GM12875 (cell line): Measurements from ENCODE around the gene PMFBP1.

Experiments
- H3K4me3 ChIP-seq: one replicate; pipeline ENCODE4 v1.5.1; 2011; ENCODE audit warnings: low read depth, low read length, control low read depth
- TF ChIP-seq, protein P1 (sequence below): IDR thresholded peaks from 2 replicates; pipeline ENCODE4 v1.5.1; 2011; ENCODE audit warnings: low read depth, mild to moderate bottlenecking, control low read depth, inconsistent platforms, low read length, moderate library complexity, borderline replicate concordance; ENCODE audit not compliant: insufficient read depth

The PMFBP1 gene

DNA sequence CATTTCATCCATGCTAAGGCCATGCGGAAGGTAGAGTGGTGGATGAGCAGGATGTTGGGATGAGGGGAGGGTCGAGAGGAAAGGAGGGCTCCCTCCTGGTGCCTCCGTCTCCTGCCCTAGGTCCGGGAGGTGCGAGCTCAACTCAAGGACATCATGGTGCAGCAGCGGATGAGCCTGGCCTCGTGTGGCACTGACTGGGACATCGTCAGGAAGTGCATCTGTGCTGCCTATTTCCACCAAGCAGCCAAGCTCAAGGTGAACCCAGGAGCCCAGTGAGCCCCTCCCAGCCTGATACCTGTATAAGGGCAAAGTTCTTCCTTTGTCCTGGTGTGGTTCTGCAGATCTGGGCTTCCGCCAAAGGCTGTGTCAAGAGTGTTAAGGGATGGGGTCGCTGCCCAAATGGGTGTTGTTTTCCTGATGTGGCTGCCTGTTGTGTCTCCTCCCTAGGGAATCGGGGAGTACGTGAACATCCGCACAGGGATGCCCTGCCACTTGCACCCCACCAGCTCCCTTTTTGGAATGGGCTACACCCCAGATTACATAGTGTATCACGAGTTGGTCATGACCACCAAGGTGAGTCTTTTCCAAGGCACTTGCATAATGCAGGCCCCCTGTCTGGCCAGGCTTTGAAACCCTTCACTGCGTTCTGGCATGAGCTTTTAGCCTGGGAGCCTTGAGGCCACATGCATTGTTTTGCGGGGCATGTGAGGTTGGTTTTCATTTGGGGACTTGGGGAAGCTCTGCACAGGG is 63.4 kb downstream of the PMFBP1 start:
- TF ChIP-seq, protein P1, sequence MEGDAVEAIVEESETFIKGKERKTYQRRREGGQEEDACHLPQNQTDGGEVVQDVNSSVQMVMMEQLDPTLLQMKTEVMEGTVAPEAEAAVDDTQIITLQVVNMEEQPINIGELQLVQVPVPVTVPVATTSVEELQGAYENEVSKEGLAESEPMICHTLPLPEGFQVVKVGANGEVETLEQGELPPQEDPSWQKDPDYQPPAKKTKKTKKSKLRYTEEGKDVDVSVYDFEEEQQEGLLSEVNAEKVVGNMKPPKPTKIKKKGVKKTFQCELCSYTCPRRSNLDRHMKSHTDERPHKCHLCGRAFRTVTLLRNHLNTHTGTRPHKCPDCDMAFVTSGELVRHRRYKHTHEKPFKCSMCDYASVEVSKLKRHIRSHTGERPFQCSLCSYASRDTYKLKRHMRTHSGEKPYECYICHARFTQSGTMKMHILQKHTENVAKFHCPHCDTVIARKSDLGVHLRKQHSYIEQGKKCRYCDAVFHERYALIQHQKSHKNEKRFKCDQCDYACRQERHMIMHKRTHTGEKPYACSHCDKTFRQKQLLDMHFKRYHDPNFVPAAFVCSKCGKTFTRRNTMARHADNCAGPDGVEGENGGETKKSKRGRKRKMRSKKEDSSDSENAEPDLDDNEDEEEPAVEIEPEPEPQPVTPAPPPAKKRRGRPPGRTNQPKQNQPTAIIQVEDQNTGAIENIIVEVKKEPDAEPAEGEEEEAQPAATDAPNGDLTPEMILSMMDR = no peak
- H3K4me3 ChIP-seq = no peak overlapping the region

DNA sequence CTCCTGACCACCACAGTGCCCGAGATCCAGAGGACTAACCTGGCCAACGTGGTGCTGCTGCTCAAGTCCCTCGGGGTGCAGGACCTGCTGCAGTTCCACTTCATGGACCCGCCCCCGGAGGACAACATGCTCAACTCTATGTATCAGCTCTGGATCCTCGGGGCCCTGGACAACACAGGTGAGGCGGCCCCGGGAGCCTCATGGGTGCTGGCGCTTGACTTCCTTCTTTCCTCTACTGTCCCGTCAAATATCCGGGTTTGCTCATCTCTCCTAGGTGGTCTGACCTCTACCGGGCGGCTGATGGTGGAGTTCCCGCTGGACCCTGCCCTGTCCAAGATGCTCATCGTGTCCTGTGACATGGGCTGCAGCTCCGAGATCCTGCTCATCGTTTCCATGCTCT is 64.6 kb downstream of the PMFBP1 start:
- no peak overlapping the region for H3K4me3 ChIP-seq
- TF ChIP-seq, protein P1 = no peak

DNA sequence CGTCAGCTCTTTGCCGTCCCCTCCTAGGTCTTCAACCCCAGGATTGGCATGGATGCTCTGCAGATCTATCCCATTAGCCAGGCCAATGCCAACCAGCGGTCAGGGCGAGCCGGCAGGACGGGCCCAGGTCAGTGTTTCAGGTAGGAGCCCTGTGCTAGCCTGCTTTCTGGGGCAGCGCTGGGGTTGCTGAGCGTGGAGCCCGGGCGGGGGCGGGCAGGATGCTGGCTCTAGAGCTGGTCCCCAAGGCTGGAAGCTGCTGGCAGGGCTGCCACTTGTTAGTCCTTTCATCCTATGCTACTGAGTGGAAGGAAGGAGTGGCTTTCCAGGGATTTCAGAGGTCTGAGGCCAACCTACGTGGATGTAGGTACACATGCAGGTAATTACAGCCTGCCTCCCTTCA is 66.0 kb downstream of the PMFBP1 start:
- H3K4me3 ChIP-seq = no peak overlapping the region
- TF ChIP-seq, protein P1 = no peak

DNA sequence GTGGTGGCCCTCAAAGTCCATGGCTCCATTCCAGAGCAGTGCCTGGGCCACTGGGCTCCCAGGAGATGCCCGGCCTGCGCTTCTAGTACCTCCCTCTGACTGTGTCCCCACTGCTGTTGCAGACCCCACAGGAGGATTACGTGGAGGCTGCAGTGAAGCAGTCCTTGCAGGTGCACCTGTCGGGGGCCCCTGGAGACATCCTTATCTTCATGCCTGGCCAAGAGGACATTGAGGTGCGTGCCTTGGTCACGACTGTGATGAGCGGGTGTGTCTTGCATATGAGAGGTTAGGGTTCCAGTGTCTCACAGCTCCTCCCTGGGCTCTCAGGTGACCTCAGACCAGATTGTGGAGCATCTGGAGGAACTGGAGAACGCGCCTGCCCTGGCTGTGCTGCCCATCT is 67.0 kb downstream of the PMFBP1 start:
- no peak overlapping the region for H3K4me3 ChIP-seq

DNA sequence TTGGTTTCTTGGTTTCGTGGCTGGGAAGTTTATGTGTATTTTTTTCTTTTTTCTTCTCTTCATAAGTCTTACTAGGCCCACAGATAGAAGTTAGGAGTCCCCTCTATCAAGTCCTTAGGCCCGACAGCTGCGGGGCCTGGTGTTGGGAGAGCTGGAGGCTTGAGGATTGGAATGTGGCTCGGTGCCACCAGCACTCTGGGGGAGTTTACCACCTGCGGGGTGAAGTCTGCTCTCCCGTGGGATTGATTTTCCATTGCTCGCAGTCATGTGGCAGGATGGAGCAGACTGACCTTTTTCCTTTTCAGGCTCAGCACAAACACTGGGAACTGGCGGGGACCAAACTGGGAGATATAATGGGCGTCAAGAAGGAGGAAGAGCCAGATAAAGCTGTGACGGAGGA is 70.8 kb downstream of the PMFBP1 start:
- TF ChIP-seq, protein P1 = no peak
- H3K4me3 ChIP-seq = no peak overlapping the region

More for the DNA sequence above, 67.0 kb downstream of the PMFBP1 start:
- TF ChIP-seq, protein P1 = no peak

DNA sequence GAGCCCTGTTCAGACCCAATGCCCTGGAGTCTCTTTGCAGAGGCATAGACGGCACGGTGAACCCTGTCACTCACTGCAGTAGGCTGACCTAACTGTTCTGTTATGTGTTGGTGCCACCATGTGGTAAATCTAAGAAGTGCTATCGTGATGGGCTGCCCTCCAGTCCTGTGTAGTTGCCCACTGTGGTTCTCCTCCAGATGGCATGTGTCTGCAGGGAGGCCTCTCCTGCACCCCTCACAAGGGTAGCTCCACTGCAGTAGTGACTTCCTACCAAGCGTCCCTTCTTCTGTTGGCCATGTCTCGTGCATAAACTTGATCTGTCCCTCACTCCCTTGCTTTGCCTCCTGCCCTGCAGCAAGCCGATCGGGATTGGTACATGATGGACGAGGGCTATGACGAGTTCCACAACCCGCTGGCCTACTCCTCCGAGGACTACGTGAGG is 72.6 kb downstream of the PMFBP1 start:
- H3K4me3 ChIP-seq = no peak overlapping the region
- TF ChIP-seq, protein P1 = peak; percentile 62; the same call in 1 of the 2 replicates

DNA sequence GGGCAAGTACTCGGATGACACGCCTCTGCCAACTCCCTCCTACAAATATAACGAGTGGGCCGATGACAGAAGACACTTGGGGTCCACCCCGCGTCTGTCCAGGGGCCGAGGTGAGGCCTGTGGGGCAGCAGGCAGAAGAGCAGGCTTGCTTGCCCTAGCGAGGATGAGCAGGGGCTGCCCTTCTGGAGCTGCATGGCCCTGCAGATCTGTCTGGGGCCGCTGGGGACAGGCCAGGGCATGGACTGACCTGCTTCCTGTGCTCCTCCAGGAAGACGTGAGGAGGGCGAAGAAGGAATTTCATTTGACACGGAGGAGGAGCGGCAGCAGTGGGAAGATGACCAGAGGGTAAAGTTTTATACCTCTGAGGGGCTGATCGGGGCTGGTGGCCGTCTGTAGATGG is 73.0 kb downstream of the PMFBP1 start:
- H3K4me3 ChIP-seq = no peak overlapping the region
- TF ChIP-seq, protein P1 = no peak
